ENCODE data around the gene DDR1.
"Not testable (repeated sequence)": the region's sequence is repeated elsewhere in the genome, so short reads cannot be mapped to it uniquely, and the experiment has no call there.

The DDR1 gene

DNA sequence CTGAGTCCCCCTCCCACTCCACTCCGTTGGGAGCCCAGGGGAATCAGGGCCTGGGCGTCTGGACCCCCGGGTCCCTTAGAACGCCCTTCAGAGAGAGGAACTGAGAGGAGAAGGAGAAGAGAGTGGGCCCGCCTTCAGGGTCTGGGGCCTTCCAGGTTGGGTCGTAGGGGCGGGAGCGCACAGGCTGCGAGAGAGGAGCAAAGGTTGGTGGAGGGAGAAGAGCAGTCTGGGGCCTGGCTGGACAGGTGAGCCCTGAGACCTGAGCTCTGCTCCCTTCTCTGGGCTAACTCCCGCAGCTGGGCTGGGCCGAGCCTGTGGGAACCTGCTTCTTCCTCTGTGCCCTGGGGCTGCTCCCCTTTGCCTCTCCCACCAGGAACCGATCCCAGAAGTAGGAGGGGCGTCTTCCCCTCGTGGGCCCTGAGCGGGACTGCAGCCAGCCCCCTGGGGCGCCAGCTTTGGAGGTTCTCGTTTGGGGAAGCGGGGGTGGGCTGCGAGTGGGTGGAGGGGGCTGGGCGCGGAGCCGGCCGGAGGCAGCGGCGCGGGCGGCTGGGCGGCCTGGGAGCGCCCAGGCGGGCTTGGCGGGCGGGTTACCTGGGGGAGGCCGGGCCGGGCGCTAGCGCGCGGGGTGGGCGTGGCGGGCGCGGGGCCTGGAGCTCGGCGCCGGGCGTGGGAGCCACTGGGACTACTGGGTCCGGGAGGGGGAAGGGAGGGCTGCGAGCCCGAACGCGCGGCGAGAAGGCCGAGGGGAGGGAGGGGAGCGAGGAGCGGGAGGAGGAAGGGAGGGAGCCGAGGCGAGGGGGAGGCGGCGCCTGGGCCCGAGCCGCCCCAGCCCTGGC lies at the start of gene DDR1:
DDR1 (plus strand) TSS at position 835 of the 836 bp plus-strand sequence. CDS start 4,211 bp downstream, outside the sequence.
- DNase-seq (ENCODE audit: low read depth) = no peak

DNA sequence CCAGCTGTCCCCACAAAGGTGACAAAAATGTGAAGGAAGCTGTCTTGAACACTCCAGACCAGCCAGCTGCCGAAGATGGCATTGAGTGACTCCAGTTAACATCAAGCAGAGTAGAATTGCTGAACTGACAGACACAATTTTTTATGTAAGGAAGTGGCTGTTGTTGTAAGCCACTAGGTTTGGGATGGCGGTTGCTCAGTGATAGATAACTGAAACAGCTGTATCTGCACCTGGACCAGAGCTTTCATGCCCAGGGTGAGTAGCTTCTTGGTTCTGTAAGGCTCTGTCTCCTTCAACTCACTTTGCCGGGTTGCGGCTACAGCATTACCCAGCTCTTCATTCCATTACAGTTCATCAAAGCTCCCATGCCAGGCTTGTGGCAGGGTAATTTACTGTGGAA lies 49.7 kb upstream of the DDR1 start:
- DNase-seq (ENCODE audit: low read depth) = no peak

GRCh38 chr6:30835576-30835975 lies 48.7 kb upstream of the DDR1 start:
- DNase-seq (ENCODE audit: low read depth) = no peak

GRCh38 chr6:30836431-30836866 lies 47.9 kb upstream of the DDR1 start:
- DNase-seq (ENCODE audit: low read depth) = peak; percentile 65

DNA sequence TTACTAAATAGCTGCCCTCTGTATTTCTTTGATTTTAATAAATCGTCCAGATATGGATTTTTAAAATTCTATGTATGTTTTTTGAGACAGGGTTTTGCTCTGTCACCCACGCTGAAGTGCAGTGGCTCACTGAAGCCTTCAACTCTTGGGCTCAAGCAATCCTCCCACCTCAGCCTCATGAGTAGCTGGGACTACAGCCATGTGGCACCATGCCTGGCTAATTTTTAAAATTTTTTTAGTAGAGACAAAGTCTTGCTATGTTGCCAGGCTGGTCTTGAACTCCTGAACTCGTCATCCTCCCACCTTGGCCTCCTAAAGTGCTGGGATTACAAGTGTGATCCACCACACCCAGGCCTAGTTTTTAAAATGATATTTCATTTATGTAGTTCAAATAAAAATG lies 47.4 kb upstream of the DDR1 start:
- DNase-seq (ENCODE audit: low read depth) = no peak

DNA sequence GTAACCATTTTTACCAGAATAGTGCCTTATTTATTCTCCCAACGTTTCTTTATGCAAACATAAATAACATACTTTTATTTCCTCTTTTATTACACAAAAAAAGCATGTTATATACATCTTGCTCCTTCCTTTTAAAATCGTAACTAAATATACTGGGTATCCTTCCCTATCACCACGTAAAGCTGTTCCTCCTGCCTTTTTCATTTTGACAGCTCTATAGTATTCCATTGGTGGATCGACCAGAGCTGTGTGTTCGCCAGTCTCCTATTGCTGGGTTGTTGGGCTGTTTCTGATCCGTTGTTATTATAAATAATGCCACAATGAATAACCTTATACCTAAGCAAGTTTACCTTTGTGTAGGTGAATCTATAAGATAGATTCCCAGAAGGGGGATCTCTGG lies 46.9 kb upstream of the DDR1 start:
- no peak for DNase-seq (ENCODE audit: low read depth)

GRCh38 chr6:30837870-30838269 lies 46.4 kb upstream of the DDR1 start:
- no peak for DNase-seq (ENCODE audit: low read depth)

DNA sequence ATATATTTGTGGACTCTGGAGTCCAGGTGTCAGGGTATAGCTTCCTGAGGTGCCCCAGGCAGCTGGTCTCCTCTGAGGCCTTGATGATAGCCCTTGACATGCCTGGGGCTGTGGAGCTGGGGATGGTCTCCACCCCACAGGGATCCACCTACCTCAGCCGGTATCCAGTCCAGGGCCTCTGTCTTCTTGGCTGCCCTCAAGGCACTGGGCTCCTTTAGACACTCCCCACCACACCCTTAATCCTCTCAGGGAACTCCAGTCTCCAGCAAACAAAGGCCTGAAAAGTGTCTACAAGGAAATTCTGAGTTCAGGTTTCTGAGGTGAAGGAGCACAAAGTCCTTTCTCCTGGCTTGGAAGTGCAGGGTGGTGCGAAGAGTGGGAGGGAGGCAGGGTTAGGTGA lies 44.6 kb upstream of the DDR1 start:
- DNase-seq (ENCODE audit: low read depth) = no peak

DNA sequence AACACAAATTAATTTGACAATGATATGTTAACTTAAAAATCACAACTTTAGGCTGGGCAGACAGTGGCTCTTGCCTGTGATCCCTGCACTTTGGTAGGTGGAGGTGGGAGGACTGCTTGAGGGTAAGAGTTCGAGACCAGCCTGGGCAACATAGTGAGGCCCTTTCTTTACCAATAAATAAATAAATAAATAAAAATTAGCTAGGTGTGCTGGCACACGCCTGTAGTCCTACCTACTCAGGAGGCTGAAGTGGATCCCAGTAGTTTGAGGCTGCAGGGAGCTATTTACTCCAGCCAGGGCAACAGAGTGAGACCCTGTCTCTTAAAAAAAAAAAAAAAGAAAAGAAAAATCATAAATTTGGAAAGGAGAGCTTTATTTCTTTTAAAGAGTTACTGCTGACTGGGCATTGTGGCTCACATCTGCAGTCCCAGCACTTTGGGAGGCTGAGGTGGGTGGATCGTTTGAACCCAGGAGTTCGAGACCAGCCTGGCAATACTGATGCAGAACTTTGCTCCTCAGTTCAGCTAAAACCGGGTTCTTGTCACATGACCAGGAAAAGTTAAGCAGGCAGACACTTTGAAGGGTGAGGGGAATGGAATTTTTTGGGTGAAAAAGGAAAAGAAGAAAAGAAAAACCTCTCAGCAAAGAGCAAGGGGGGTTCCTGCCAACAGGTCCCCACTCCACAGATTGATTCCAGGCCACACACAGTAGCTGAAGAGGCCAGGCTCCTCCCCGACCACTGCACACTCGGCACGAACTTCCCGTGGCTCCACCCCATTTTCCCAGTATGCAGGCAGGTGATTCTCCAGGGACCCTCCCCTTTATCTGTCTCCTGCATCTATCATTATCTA lies 44.0 kb upstream of the DDR1 start:
- no peak for DNase-seq (ENCODE audit: low read depth)

DNA sequence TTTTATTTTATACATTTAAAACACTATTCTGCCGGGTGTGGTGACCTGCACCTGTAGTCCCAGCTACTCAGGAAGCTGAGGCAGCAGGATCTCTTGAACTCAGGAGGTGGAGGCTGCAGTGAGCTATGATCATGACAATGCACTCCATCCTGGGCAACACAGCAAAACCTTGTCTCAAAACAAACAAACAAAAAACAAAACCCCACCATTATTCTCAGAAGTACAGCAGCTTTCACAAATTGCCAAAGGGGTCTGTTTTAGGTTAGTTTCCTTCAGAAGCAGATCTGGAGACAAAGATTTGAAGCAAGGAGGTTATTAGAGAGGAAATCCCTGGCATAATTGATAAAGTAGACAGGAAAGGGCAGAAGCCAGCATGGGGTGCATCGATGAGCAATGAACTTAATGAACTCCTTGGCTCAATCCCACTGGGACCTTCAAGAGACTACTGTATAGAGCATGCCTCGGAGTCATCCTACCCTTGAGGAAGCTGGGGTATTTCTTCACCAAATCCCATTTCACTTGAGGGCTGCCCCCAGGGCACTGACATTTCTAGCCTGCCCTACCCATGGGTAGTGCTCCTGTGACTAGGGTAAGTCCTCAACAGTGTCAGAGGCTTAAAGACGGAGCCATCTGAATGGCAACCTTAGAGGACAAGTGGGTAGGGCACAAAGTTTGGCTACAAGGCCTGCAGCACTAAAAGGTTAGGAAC lies 43.2 kb upstream of the DDR1 start:
- no peak for DNase-seq (ENCODE audit: low read depth)

- DNase-seq (ENCODE audit: low read depth) = no peak
These were observed 42.4 kb upstream of the DDR1 start for GRCh38 chr6:30841644-30842504.

GRCh38 chr6:30842754-30843610 lies 41.3 kb upstream of the DDR1 start:
- DNase-seq (ENCODE audit: low read depth) = no peak

DNA sequence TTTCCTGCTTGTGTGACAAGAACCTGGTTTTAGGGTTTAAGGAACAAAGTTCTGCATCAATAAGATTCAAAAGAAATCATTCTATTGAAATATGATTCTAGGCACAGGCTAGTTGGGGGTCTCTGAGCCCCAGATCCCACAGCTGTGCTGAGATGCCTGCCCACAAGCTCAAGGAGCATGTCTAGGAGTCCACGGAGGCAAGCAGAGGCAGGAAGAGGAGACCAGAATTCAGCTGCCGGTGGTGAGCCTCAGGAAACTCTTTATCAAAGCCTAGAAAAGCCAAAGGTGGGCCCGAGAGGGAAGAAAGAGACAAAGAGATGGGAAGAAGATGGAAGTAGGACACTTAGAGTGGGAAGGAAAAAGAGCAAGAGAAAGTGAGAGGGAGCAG lies 40.7 kb upstream of the DDR1 start:
- no peak for DNase-seq (ENCODE audit: low read depth)

DNA sequence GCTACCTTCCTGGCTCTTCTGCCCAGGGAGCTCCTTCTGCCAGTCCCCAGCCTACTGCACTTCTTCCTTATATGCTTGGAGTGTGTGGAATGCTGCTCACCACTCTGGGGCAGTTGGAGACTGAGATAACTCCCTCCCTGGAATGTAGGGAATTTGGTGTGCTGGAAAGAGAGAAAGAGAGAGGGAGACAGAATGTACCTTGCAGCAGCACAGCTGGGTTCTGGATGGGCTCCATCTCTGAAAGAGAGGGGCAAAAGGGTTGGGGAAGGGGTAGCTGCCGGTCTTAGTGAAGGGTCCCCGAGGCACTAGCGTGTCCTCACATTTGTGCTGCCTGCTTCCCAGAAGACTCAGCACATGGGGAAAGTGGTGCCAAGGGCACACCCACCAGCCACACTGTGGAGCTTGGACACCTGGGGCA lies 40.2 kb upstream of the DDR1 start:
- no peak for DNase-seq (ENCODE audit: low read depth)

- no peak for DNase-seq (ENCODE audit: low read depth)
These were observed 39.1 kb upstream of the DDR1 start for GRCh38 chr6:30845183-30845582.

GRCh38 chr6:30847421-30847970 lies 36.8 kb upstream of the DDR1 start:
- no peak for DNase-seq (ENCODE audit: low read depth)

DNA sequence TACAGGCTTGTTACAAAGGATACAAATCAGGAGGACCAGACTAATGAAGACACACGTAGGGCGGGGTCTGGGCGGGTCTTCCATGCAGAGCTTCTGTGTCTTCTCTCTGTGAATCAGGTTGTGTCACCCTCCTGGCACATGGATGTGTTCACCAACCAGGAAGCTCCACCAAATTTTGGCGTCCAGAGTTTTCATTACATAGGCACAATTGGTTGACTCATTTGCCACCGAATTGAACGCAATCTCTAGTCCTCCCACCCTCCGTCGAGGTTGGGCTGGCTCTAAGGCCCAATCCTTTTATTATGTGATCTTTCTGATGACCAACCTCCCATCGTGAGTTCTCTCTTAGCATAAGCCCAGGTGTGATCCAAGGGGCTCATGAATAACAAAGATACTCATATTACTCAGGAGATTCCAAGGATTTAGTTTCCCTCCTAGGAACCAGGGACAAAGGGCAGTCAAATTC lies 36.3 kb upstream of the DDR1 start:
- no peak for DNase-seq (ENCODE audit: low read depth)

DNA sequence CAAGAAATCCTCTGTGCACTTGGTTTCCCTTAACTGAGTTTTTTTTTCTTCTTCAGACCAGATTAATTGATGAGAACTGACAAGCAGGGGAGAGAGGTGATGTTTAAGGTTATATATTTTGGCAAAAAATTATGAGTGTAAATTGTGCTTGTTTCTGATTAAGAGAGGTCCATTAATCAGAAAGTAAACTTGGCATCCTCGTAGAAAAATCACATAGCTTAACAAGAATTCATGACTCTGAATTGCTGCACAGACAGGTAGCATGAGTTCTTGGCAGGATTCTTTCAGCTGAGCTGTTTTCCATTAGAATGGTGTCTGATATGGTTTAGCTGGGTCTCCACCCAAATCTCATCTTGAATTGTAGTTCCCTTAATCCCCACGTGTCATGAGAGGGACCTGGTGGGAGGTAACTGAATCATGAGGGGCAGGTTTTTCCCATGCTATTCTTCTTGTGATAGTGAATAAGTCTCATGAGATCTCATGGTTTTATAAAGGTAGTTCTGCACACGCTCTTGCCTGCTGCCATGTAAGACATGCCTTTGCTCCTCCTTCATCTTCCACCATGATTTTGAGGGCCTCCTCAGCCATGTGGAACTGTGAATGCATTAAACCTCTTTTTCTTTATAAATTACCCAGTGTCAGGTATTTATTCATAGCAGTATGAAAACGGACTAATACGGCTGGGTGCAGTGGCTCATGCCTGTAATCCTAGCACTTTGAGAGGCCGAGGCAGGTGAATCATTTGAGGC lies 34.2 kb upstream of the DDR1 start:
- no peak for DNase-seq (ENCODE audit: low read depth)

DNA sequence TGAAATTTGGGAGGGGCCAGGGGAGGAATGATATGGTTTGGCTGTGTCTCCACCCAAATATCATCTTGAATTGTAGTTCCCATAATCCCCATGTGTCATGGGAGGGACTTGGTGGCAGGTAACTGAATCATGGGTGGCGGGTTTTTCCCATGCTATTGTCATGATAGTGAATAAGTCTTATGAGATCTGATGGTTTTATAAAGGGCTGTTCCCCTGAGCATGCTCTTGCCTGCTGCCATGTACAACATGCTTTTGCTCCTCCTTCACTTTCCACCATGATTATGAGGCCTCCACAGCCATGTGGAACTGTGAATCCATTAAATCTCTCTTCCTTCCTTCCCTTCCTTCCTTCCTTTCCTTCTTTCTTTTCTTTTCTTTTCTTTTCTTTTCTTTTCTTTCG lies 31.9 kb upstream of the DDR1 start:
- DNase-seq (ENCODE audit: low read depth) = not testable (repeated sequence)
